Loucy (cell line): Measurements from ENCODE around the gene CREB3L2.

ENCODE experiments used
- H2AFZ ChIP-seq: fragments of 200-600 bp; sonication (generic); 2 replicates; pipeline ENCODE4 v1.6.0; 2016; ENCODE audit warnings: antibody characterized with exemption, mild to moderate bottlenecking, low read length, moderate library complexity
- H3F3A ChIP-seq: fragments of 200-600 bp; 2 replicates; pipeline ENCODE4 v1.6.0; 2016; ENCODE audit warnings: antibody characterized with exemption, low read depth, mild to moderate bottlenecking
- H3K27me3 ChIP-seq: fragments of 200-600 bp; sonication (generic); 2 replicates; pipeline ENCODE4 v1.6.1; 2014; ENCODE audit warnings: low read length, mild to moderate bottlenecking; ENCODE audit not compliant: insufficient read depth, poor library complexity, severe bottlenecking
- H3K36me3 ChIP-seq: fragments of 200-600 bp; sonication (generic); 2 replicates; pipeline ENCODE4 v1.6.1; 2016; ENCODE audit warnings: low read length; ENCODE audit not compliant: insufficient read depth
- H3K4me1 ChIP-seq: fragments of 200-600 bp; sonication (generic); 2 replicates; pipeline ENCODE4 v1.5.1; 2014; ENCODE audit warnings: low read length, mild to moderate bottlenecking; ENCODE audit not compliant: insufficient read depth, poor library complexity, severe bottlenecking
- H3K4me2 ChIP-seq: fragments of 200-600 bp; sonication (generic); 2 replicates; pipeline ENCODE4 v1.6.0; 2014; ENCODE audit warnings: antibody characterized with exemption, low read length, low read depth, mild to moderate bottlenecking; ENCODE audit not compliant: poor library complexity, severe bottlenecking
- H3K4me3 ChIP-seq: fragments of 200-600 bp; sonication (generic); 2 replicates; pipeline ENCODE4 v1.5.1; 2014; ENCODE audit warnings: low read length, mild to moderate bottlenecking, mixed read lengths; ENCODE audit not compliant: poor library complexity, severe bottlenecking
- H3K79me2 ChIP-seq: fragments of 200-600 bp; sonication (generic); 2 replicates; pipeline ENCODE4 v1.6.1; 2014; ENCODE audit warnings: low read length; ENCODE audit not compliant: insufficient read depth
- H3K9ac ChIP-seq: fragments of 200-600 bp; sonication (generic); 2 replicates; pipeline ENCODE4 v1.6.0; 2014; ENCODE audit warnings: mild to moderate bottlenecking, low read depth, low read length, moderate library complexity; ENCODE audit not compliant: poor library complexity, severe bottlenecking
- H3K9me2 ChIP-seq: fragments of 200-600 bp; sonication (generic); replicated peaks from 2 replicates; pipeline ENCODE4 v1.6.1; 2016; ENCODE audit warnings: low read depth, low read length, mixed read lengths
- H3K9me3 ChIP-seq: fragments of 200-600 bp; sonication (generic); 2 replicates; pipeline ENCODE4 v1.6.1; 2014; ENCODE audit warnings: mild to moderate bottlenecking, antibody characterized with exemption, low read length, low read depth; ENCODE audit not compliant: insufficient read depth
- H4K20me1 ChIP-seq: fragments of 200-600 bp; sonication (generic); 2 replicates; pipeline ENCODE4 v1.6.0; 2014; ENCODE audit warnings: antibody characterized with exemption, low read length, mild to moderate bottlenecking; ENCODE audit not compliant: insufficient read depth, poor library complexity, severe bottlenecking
- EZH2phosphoT487 ChIP-seq: fragments of 200-600 bp; IDR thresholded peaks from 2 replicates; pipeline ENCODE4 v1.6.1; 2018; ENCODE audit warnings: antibody characterized with exemption, mild to moderate bottlenecking, moderate library complexity, borderline replicate concordance
- TF ChIP-seq, protein P1 (sequence below): fragments of 200-600 bp; sonication (generic); conservative IDR thresholded peaks from 2 replicates; pipeline ENCODE4 v1.5.1; 2014; ENCODE audit warnings: mild to moderate bottlenecking, antibody characterized with exemption, low read length

Gene CREB3L2

DNA sequence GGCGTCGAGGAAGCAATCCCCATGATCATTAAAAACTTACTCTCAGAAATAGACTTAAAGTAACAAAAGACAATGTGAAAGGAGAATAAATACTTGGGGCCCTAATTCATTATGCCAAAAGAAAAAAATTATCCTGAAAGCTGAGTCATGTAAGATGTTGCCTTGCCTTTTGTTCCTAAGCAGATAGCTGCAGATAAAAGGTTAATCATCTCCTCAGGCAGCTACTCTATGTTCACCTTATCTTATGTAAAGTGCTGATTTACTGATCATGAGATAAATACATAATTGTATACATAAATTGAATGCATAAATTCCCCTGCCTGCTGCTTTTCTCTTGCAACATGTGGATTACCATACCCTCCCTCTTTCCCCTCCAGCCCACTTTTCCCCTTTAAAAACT, 28.1 kb upstream of the CREB3L2 start:
- Histone ChIP-seq H3K27me3 (no peaks in the 10 kb centered on the region), H3K4me2 (no peak overlapping the region), H3K9me3 (no peaks in the 10 kb centered on the region; the same call in 1 of the 2 replicates), H3K4me3 (no peak overlapping the region), H4K20me1 (no peaks in the 10 kb centered on the region), H3K9me2 (no peaks in the 10 kb centered on the region), H3K79me2 (no peaks in the 10 kb centered on the region), H2AFZ (no peak overlapping the region), H3K9ac (no peak overlapping the region), H3K4me1 (no peaks in the 10 kb centered on the region), H3K36me3 (no peaks in the 10 kb centered on the region), H3F3A (no peaks in the 10 kb centered on the region)
- TF ChIP-seq, protein P1, sequence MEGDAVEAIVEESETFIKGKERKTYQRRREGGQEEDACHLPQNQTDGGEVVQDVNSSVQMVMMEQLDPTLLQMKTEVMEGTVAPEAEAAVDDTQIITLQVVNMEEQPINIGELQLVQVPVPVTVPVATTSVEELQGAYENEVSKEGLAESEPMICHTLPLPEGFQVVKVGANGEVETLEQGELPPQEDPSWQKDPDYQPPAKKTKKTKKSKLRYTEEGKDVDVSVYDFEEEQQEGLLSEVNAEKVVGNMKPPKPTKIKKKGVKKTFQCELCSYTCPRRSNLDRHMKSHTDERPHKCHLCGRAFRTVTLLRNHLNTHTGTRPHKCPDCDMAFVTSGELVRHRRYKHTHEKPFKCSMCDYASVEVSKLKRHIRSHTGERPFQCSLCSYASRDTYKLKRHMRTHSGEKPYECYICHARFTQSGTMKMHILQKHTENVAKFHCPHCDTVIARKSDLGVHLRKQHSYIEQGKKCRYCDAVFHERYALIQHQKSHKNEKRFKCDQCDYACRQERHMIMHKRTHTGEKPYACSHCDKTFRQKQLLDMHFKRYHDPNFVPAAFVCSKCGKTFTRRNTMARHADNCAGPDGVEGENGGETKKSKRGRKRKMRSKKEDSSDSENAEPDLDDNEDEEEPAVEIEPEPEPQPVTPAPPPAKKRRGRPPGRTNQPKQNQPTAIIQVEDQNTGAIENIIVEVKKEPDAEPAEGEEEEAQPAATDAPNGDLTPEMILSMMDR: no peak
- TF ChIP-seq EZH2phosphoT487: no peak

GRCh38 chr7:138029126-138029525, 27.2 kb upstream of the CREB3L2 start:
- no peak overlapping the region for H3K4me2 ChIP-seq
- no peaks in the 10 kb centered on the region for H4K20me1 ChIP-seq
- H3K9me3 ChIP-seq: no peaks in the 10 kb centered on the region; the same call in 1 of the 2 replicates
- H3K79me2 ChIP-seq: no peaks in the 10 kb centered on the region
- no peak overlapping the region for H3K9ac ChIP-seq
- no peaks in the 10 kb centered on the region for H3K27me3 ChIP-seq
- H3K36me3 ChIP-seq: no peaks in the 10 kb centered on the region
- TF ChIP-seq EZH2phosphoT487: no peak
- TF ChIP-seq, protein P1: no peak
- no peaks in the 10 kb centered on the region for H3F3A ChIP-seq
- H3K4me3 ChIP-seq: no peak overlapping the region
- no peak overlapping the region for H2AFZ ChIP-seq
- no peaks in the 10 kb centered on the region for H3K4me1 ChIP-seq
- H3K9me2 ChIP-seq: no peaks in the 10 kb centered on the region

- Histone ChIP-seq H3K9me2 (no peaks in the 10 kb centered on the region), H3K4me1 (no peaks in the 10 kb centered on the region)
These were observed 25.2 kb upstream of the CREB3L2 start for GRCh38 chr7:138027100-138027499.

More at GRCh38 chr7:138027100-138027499, 25.2 kb upstream of the CREB3L2 start:
- H3K27me3 ChIP-seq: no peaks in the 10 kb centered on the region
- H3K36me3 ChIP-seq: no peaks in the 10 kb centered on the region
- no peak overlapping the region for H3K4me3 ChIP-seq
- no peaks in the 10 kb centered on the region; the same call in 1 of the 2 replicates for H3K9me3 ChIP-seq
- H3K9ac ChIP-seq: no peak overlapping the region
- H3K79me2 ChIP-seq: no peaks in the 10 kb centered on the region
- no peaks in the 10 kb centered on the region for H4K20me1 ChIP-seq
- no peak overlapping the region for H2AFZ ChIP-seq
- no peaks in the 10 kb centered on the region for H3F3A ChIP-seq
- TF ChIP-seq, protein P1: no peak
- no peak for TF ChIP-seq EZH2phosphoT487
- H3K4me2 ChIP-seq: no peak overlapping the region
